GM23338 (cell line): ENCODE results near the gene FRYL. TPM values are rescaled to one million over a fixed set of nuclear protein-coding genes. Genes with fewer than 3 reads are reported as not detected.

ENCODE experiments used
- ATAC-seq: fragments of 200-7000 bp; cut with Tn5 transposase; 3 replicates; pipeline ENCODE4 v1.9.1; 2020
- DNase-seq: peaks from one replicate; pipeline ENCODE4 v3.0.0-alpha.2; 2015; ENCODE audit warnings: low spot score
- H2AFZ ChIP-seq: fragments of 200-600 bp; sonication (generic); 2 replicates; pipeline ENCODE4 v1.8.0; 2016; ENCODE audit warnings: antibody characterized with exemption, mild to moderate bottlenecking, moderate library complexity
- H3F3A ChIP-seq: fragments of 200-600 bp; sonication (generic); replicated peaks from 2 replicates; pipeline ENCODE4 v1.8.0; 2017; ENCODE audit warnings: antibody characterized with exemption, mixed run types, low read depth
- H3K27ac ChIP-seq: fragments of 200-600 bp; sonication (generic); 2 replicates; pipeline ENCODE4 v1.6.1; 2016; ENCODE audit warnings: low read depth
- H3K27me3 ChIP-seq: fragments of 200-600 bp; sonication (generic); 2 replicates; pipeline ENCODE4 v1.8.0; 2016; ENCODE audit warnings: mild to moderate bottlenecking, mixed run types, moderate library complexity; ENCODE audit not compliant: insufficient read depth
- H3K36me3 ChIP-seq: fragments of 200-600 bp; sonication (generic); 2 replicates; pipeline ENCODE4 v1.8.0; 2016; ENCODE audit warnings: mild to moderate bottlenecking; ENCODE audit not compliant: insufficient read depth
- H3K4me1 ChIP-seq: fragments of 200-600 bp; sonication (generic); 2 replicates; pipeline ENCODE4 v1.8.0; 2016; ENCODE audit warnings: mild to moderate bottlenecking, moderate library complexity; ENCODE audit not compliant: insufficient read depth
- H3K4me2 ChIP-seq: fragments of 200-600 bp; sonication (generic); 2 replicates; pipeline ENCODE4 v1.7.1; 2017; ENCODE audit warnings: mixed run types
- H3K4me3 ChIP-seq: fragments of 200-600 bp; sonication (generic); 2 replicates; pipeline ENCODE4 v1.6.1; 2016; ENCODE audit warnings: mixed run types
- H3K79me2 ChIP-seq: fragments of 200-600 bp; sonication (generic); replicated peaks from 2 replicates; pipeline ENCODE4 v1.8.0; 2017; ENCODE audit warnings: mild to moderate bottlenecking; ENCODE audit not compliant: insufficient read depth
- H3K9me2 ChIP-seq: fragments of 200-600 bp; sonication (generic); 2 replicates; pipeline ENCODE4 v1.8.0; 2017; ENCODE audit not compliant: insufficient read depth
- H4K20me1 ChIP-seq: fragments of 200-600 bp; sonication (generic); replicated peaks from 2 replicates; pipeline ENCODE4 v1.8.0; 2017; ENCODE audit warnings: mild to moderate bottlenecking; ENCODE audit not compliant: insufficient read depth
- H3K27ac Mint-ChIP-seq: 2 replicates; pipeline ENCODE4 v1.8.0; 2020; ENCODE audit warnings: inconsistent platforms, mild to moderate bottlenecking, moderate library complexity, mixed read lengths
- H3K27me3 Mint-ChIP-seq: 3 replicates; pipeline ENCODE4 v1.8.0; 2022; ENCODE audit warnings: low read depth, mild to moderate bottlenecking, moderate library complexity, mixed read lengths, inconsistent platforms; ENCODE audit not compliant: insufficient read depth, poor library complexity
- H3K36me3 Mint-ChIP-seq: 3 replicates; pipeline ENCODE4 v1.8.0; 2021; ENCODE audit warnings: low read depth, mild to moderate bottlenecking, inconsistent platforms, moderate library complexity, mixed read lengths
- H3K4me1 Mint-ChIP-seq: 3 replicates; pipeline ENCODE4 v1.8.0; 2020; ENCODE audit warnings: mild to moderate bottlenecking, inconsistent platforms, mixed read lengths
- H3K4me3 Mint-ChIP-seq: 3 replicates; pipeline ENCODE4 v1.8.0; 2021; ENCODE audit warnings: moderate library complexity, mild to moderate bottlenecking, inconsistent platforms, mixed read lengths
- H3K9me3 Mint-ChIP-seq: 3 replicates; pipeline ENCODE4 v1.8.0; 2020; ENCODE audit warnings: moderate library complexity, mild to moderate bottlenecking, inconsistent platforms, mixed read lengths
- CREB1 ChIP-seq: fragments of 250-450 bp; sonication (Bioruptor Pico); IDR thresholded peaks from 2 replicates; pipeline ENCODE4 v1.5.0; 2020; ENCODE audit warnings: low read depth, mild to moderate bottlenecking, moderate library complexity
- CTCF ChIP-seq, 2 experiments: fragments of 200-600 bp in 1 of 2; sonication (generic) in 1 of 2; conservative IDR thresholded peaks; 2 replicates each; pipeline versions ENCODE4 v1.5.1 to v1.6.1; 2016 to 2017; ENCODE audit warnings: antibody characterized with exemption in 2 of 2, low read depth in 2 of 2, mild to moderate bottlenecking in 2 of 2, moderate library complexity in 1 of 2
- ETS1 ChIP-seq: IDR thresholded peaks from 2 replicates; pipeline ENCODE4 v1.6.1; 2016; ENCODE audit warnings: antibody characterized with exemption
- EZH2 ChIP-seq: fragments of 200-600 bp; sonication (generic); IDR thresholded peaks from one replicate; pipeline ENCODE4 v1.8.0; 2017; ENCODE audit warnings: antibody characterized with exemption, mild to moderate bottlenecking, low read depth; ENCODE audit not compliant: unreplicated experiment
- EZH2phosphoT487 ChIP-seq: fragments of 200-600 bp; sonication (generic); IDR thresholded peaks from one replicate; pipeline ENCODE4 v1.8.1; 2018; ENCODE audit warnings: antibody characterized with exemption; ENCODE audit not compliant: unreplicated experiment
- JUNB ChIP-seq: IDR thresholded peaks from one replicate; pipeline ENCODE4 v1.6.1; 2016; ENCODE audit warnings: antibody characterized with exemption; ENCODE audit not compliant: unreplicated experiment
- NANOG ChIP-seq: IDR thresholded peaks from 2 replicates; pipeline ENCODE4 v1.6.1; 2016; ENCODE audit warnings: antibody characterized with exemption, borderline replicate concordance
- POLR2AphosphoS5 ChIP-seq: IDR thresholded peaks from 2 replicates; pipeline ENCODE4 v1.6.1; 2016; ENCODE audit warnings: antibody characterized with exemption, low read depth
- REST ChIP-seq: IDR thresholded peaks from one replicate; pipeline ENCODE4 v1.6.1; 2018; ENCODE audit warnings: antibody characterized with exemption; ENCODE audit not compliant: unreplicated experiment
- STAT1 ChIP-seq: IDR thresholded peaks from one replicate; pipeline ENCODE4 v1.6.1; 2016; ENCODE audit warnings: antibody characterized with exemption; ENCODE audit not compliant: unreplicated experiment
- ZNF114 ChIP-seq: fragments of 250-450 bp; sonication (Bioruptor Pico); IDR thresholded peaks from 2 replicates; pipeline ENCODE4 v1.5.0; 2020; ENCODE audit warnings: mild to moderate bottlenecking, moderate library complexity
- ZNF331 ChIP-seq: fragments of 250-450 bp; sonication (Bioruptor Pico); IDR thresholded peaks from 2 replicates; pipeline ENCODE4 v1.5.0; 2020; ENCODE audit warnings: low read depth, mild to moderate bottlenecking, moderate library complexity
- ZNF462 ChIP-seq: fragments of 250-450 bp; sonication (Bioruptor Pico); IDR thresholded peaks from 2 replicates; pipeline ENCODE4 v1.5.0; 2020; ENCODE audit warnings: mild to moderate bottlenecking, moderate library complexity
- polyA plus RNA-seq: library from polyadenylated mRNA; unstranded; fragments of >200 nt; fragmentation: Nextera tagmentation; extraction: Ambion mirVana; gene quantifications from 2 replicates; pipeline ENCODE4 v1.2.1, GENCODE V29; 2016
- total RNA-seq: library from RNA; depleted of rRNA; stranded (reverse); fragments of >200 nt; shearing (Covaris generic); gene quantifications from 2 replicates; pipeline ENCODE4 v1.2.3, GENCODE V29; 2014

FRYL gene
- total and polyA plus RNA-seq, 2 experiments from 2014 or later = 30.7 to 53.3 TPM

- H3K27ac ChIP-seq = no peak overlapping the region
- Mint-ChIP-seq H3K9me3 (no peaks in the 10 kb centered on the region), H3K4me1 (no peaks in the 10 kb centered on the region), H3K27me3 (peaks cover 2% of the 10 kb centered on the region), H3K27ac (no peak overlapping the region), H3K4me3 (no peak overlapping the region), H3K36me3 (peaks cover 14% of the 10 kb centered on the region)
- no peak for TF ChIP-seq ZNF114 (CRISPR knock-in tag)
- no peak for TF ChIP-seq ZNF331
- no peak for TF ChIP-seq REST
- no peak for TF ChIP-seq ZNF462 (CRISPR knock-in tag)
- no peak for TF ChIP-seq CTCF (conservative IDR thresholded peaks at IDR 0.05; ENCODE audit: low read depth in 2 of 2)
- no peak for TF ChIP-seq NANOG
- no peak for TF ChIP-seq ETS1
- TF ChIP-seq EZH2 = no peak
- no peak for TF ChIP-seq STAT1
- TF ChIP-seq POLR2AphosphoS5 = no peak
- no peak for TF ChIP-seq JUNB
- no peak for TF ChIP-seq EZH2phosphoT487
- no peak for TF ChIP-seq CREB1 (CRISPR knock-in tag)
- H2AFZ ChIP-seq = no peak overlapping the region
- no peak for DNase-seq
- no peak for ATAC-seq
- no peaks in the 10 kb centered on the region for H3K79me2 ChIP-seq
- no peaks in the 10 kb centered on the region for H3F3A ChIP-seq
- H3K9me2 ChIP-seq = no peaks in the 10 kb centered on the region
- H3K4me1 ChIP-seq = no peaks in the 10 kb centered on the region
- H3K36me3 ChIP-seq = peaks cover 3% of the 10 kb centered on the region; the same call in 1 of the 2 replicates
- no peak overlapping the region for H3K4me2 ChIP-seq
- no peaks in the 10 kb centered on the region for H3K27me3 ChIP-seq
- H3K4me3 ChIP-seq = no peak overlapping the region
- no peaks in the 10 kb centered on the region; the same call in 1 of the 2 replicates for H4K20me1 ChIP-seq
Observed at GRCh38 chr4:48564151-48564550, 215.9 kb downstream of the FRYL start.
